Lung microvascular endothelial cell (primary cell): ENCODE measurements around the gene CCDC102A. TPM values are rescaled to one million over a fixed set of nuclear protein-coding genes. Genes with fewer than 3 reads are reported as not detected.
"Not testable (repeated sequence)": the region's sequence is repeated elsewhere in the genome, so short reads cannot be mapped to it uniquely, and the experiment has no call there.

Experiments used
- DNase-seq, 2 donors: peaks; one replicate each; pipeline versions ENCODE4 v3.0.0 to v3.0.0-alpha.2; 2010; ENCODE audit warnings: low read depth in 2 of 2
- total RNA-seq: library from RNA; depleted of rRNA; stranded (reverse); fragments of >200 nt; gene quantifications from 2 replicates; pipeline ENCODE4 v1.2.1, GENCODE V29; 2014

Gene CCDC102A
- total RNA-seq, 1 donor from 2014 or later, result 10.7 TPM

DNA sequence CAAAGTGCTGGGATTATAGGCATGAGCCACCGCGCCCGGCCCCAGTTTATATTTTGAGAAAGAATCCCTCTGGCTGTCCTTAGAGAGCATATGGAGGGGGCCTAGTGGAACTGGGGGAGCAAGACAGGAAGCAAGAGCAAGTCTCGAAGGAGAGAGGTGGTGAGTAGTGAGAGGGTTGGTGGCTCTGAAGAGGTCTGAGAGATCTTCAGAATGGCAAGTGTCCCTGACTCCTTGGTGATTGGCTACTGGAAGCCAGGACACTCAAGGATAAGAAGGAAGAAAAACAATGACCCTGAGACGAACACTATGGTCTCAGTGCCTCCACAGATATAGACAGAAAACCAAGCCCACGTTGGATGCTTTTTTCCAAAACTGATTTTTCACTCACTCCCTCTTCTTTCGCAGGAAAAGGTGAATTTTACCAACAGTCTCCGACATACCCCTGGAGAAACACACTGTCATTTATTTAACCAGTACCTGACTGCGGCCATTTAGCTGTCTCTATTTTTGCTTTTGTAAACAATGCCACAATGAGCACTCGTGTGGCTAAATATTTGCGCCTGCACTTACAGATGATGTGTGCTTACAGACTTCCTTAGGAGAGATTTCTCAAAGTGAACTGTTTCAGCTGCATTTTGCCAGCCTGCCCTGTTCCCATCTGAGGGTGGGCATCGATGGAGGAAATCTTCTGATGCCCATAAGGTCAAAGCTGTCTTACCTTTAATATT lies 34.2 kb downstream of the CCDC102A start:
- no peak for DNase-seq

GRCh38 chr16:57501492-57501891 lies 34.9 kb downstream of the CCDC102A start:
- no peak for DNase-seq

GRCh38 chr16:57500578-57501111 lies 35.7 kb downstream of the CCDC102A start:
- no peak for DNase-seq

DNA sequence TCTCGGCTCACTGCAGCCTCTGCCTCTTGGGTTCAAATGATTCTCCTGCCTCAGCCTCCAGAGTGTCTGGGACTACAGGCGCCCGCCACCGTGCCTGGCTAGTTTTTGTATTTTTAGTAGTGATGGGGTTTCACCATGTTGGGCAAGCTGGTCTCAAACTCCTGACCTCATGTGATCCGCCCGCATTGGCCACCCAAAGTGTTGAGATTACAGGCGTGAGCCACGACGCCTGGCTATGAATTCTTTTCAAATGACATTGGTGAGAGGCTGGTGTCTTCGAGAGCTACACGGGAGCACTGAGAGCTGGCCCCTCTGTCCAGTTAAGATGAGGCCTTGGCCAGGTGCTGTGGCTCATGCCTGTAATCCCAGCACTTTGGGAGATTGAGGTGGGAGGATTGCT lies 36.4 kb downstream of the CCDC102A start:
- DNase-seq, result not testable (repeated sequence)

- no peak for DNase-seq
Measured at GRCh38 chr16:57498031-57498430, 38.3 kb downstream of the CCDC102A start.

DNA sequence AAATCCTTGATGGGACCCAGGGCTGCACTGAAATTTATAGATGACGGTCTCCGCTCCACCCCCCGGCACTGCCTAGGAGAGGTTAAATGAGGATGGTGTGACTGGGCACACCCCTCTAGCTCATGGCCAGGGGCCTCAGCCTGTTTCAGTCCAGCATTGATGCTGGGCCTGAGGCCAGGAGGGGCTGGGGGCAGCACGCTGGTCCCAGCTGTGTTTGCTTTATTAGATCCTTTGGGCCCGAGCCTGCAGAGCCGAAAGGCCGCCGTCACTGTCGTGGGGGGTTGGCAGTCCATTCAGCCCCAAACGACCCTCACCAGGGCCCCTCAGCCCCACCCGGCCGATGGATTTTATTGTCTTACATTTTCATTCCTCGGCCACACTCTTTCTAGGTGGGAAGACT lies 39.2 kb downstream of the CCDC102A start:
- DNase-seq, result no peak

DNA sequence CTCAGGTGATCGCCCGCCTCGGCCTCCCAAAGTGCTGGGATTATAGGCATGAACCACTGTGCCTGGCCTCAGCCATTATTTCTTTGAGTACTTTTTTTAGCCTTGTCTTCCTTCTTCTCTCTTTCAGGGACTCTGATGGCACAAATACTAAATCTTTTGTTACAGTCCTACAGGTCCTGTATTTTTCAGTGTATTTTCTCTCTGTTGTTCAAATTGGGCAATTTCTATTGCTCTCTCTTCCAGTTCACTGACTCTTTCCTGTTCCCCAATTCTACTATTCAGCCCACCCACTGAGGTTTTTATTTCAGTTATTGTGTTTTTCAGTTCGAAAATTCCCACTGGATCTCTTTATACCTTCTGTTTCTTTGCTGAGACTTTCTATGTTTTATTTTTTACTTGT lies 42.6 kb downstream of the CCDC102A start:
- no peak for DNase-seq

DNA sequence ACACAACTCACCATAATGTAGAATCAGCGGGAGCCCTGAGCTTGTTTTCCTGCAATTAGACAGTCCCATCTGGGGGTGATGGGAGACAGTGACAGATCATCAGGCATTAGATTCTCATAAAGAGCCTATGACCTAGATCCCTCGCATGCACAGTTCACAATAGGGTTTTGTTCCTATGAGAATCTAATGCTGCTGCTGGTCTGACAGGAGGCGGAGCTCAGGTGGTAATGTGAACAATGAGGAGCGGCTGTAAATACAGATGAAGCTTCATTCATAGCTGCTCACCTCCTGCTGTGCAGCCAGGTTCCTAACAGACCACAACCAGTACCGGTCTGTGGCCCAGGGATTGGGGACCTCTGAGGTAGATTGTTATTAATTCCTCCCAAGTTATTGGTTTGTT lies 47.1 kb downstream of the CCDC102A start:
- DNase-seq, result no peak

GRCh38 chr16:57486858-57487834 lies 49.2 kb downstream of the CCDC102A start:
- no peak for DNase-seq

DNA sequence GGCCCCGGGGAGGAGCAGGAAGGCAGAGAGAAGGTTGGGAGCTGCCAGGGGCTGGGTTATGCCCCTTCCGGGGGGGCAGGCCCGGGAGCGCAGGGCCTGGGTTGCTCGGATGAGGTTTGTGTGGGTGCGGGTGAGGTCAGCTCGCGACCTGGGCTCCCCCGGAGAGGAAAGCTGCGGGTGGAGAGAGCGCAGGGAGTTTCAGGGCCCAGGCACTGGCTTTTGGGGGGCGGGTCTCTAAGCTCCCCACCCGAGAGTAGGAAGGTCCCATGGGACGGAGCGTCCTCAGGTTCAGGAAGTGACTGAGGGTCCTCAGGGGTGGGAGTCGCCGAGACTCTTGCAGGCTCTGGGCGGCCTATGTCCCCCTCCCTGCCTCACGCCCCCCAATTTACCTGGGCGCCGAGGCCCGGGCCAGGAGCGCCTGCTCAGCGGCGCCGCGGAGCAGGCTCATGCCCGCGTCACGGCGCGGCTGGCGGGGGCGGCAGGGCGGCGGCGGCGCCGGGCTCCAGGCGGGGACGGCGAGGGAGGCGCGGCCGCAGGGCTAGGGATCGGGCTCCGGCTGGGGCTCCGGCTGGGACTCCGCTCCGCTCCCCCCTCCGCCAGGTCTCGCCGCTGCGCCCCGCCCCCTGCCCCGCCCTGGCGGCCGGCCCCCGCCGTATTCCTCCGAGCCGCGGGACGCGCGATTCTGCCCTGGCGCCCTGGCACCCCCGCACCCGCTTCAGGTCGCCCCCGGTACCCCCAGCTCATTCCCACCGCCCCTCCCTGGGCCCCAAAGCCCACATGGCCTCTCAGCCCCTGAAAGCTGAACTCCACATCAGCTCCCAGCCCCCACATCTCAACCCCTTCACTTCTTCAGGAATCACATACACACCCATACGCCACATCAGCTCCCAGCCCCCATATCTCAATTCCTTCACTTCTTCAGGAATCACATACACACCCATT lies 50.2 kb downstream of the CCDC102A start, which contains the start of gene DOK4:
Gene DOK4, minus strand, starts transcription at position 578 of the 942 bp plus-strand sequence. CDS start 6,986 bp downstream, outside the sequence.
- peak; percentile 54 to 64 for DNase-seq

- DNase-seq, result no peak
Measured at GRCh38 chr16:57485091-57485915, 51.1 kb downstream of the CCDC102A start.

DNA sequence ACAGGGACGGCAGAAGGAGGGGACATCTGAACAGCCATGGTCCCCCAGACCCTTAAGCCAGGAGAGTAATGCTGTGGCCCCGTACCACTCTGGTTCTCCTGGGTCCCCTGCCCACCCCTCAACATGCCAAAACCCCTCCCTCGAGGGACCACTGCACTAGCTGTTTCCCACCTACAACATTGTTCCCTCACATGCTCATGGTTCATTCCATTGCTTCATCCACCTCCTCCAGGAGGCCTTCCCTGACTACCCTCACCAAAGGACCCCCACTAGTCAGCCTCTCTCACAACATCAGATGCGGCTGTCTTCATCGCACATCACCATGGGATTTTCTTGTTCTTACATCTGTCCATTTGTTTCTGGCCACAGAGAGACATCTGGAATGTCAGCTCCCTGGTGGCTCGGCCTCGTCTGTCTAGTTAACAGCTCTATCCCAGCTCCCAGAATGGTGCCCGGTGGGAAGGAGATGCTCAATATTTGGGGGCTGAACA lies 51.8 kb downstream of the CCDC102A start:
- no peak for DNase-seq

- DNase-seq, result no peak
Measured at GRCh38 chr16:57483725-57484514, 52.5 kb downstream of the CCDC102A start.

DNA sequence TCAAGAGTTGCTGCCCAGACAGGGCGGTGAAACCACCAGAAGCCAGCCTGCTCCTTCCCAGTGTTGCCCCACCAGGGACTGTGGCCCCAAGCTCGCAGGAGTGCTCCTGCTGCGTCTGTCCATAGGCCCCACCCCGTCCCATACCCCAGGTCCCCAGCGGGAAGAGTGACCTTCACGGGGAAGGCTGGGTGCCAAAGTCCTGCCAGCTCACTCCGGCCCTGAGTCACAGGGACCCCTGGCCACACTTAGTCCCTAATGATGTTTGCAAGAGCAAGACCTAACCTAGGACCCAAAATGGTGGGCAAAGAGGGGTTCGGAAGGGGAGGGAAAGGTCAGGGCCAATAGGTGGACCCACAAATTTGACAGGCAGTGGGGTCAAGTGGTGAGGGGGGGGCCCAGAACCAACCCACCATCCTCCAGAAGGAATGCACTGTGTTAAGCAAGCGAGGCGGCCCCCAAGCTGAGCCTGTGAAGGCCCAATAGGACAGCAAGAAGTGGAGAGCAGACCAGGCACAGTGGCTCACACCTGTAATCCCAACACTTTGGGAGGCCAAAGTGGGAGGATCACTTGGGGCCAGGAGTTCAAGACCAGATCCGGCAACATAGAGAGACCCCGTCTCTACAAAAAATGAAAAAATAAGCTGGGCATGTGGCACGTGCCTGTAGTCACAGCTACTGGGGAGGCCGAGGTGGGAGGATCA lies 53.4 kb downstream of the CCDC102A start:
- no peak for DNase-seq

- no peak for DNase-seq
Measured at GRCh38 chr16:57481421-57481820, 55.0 kb downstream of the CCDC102A start.

DNA sequence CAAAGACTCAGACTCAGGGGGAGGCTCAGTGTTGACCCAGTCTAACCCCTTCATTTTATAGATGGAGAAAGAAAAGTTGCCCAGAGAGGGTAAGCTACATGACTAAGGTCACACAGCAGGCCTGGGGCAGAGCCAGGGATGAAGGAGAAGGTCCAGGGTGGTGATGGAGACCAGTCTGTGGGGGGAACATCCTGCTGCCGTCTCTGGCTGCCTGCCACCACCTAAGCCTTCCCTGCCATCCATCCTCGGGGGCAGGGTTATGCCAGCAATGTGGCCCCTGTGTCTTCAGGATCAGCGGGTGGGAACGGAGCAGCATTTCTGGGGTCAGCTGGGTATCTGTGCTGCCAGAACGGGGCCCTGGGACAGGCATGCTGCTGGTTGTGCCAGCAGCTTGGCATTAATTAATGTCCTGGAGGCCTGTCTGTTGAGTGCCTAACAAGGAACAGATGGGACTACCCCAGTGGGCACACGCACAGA lies 55.6 kb downstream of the CCDC102A start:
- DNase-seq, result no peak

GRCh38 chr16:57479976-57480753 lies 56.2 kb downstream of the CCDC102A start:
- DNase-seq, result no peak
